K562 treated with DMSO at 1 percent for 4 hours (cell line): ENCODE data around the gene ZNF217. TPM values are rescaled to one million over a fixed set of nuclear protein-coding genes. Genes with fewer than 3 reads are reported as not detected.

Experiments used
- total RNA-seq: library from RNA; unstranded; fragments of 300-600 nt; gene quantifications from 2 replicates; pipeline ENCODE4 v1.2.3, GENCODE V29; 2022; ENCODE audit not compliant: insufficient read depth

The ZNF217 gene
- total RNA-seq, result 12.9 and 17.0 TPM in 2 replicates

DNA sequence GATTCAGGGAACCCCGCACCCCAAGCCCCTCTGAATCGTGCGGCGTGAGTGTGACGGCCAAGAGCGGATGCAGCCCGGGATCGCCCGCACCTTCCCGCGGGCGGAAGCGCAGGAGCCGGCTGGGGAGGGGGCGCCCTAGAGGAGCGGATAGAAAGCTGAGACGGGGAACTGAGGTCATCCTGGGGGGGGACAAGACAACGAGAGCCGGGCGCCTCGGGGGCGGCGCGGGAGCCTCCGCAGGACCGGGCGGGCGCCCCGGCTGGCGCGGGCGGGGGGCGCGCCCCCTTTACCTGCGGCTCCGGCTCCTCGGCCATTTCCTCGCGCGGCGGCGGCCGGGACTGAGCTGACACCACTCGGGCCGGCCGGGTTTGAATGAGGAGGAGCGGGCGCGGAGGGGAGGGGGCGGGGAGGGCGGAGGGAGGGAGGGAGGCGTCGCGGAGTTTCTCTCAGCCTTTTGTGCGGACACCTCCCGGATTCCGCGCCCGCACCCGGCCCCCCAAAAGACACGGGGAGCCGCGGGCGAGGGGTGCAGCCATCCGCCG, at the start of gene ZNF217:
ZNF217 (minus strand) TSS at position 374 of the 542 bp plus-strand sequence. CDS start 11,013 bp downstream, outside the sequence.

